Adrenal gland (tissue), 12 donors: Measurements from ENCODE around the gene NOL12. TPM values are rescaled to one million over a fixed set of nuclear protein-coding genes. Genes with fewer than 3 reads are reported as not detected.

Source experiments
- DNase-seq, 7 donors: peaks; one replicate each; pipeline ENCODE4 v3.0.0-alpha.2; 2019 to 2020
- H3K27ac ChIP-seq, 5 donors: fragments of 200-600 bp; sonication (generic) in 4 of 5; 1 replicate in 3 of 5; 2 replicates in 2 of 5; pipeline versions ENCODE4 v1.5.1 to v1.8.0; 2016 to 2020; ENCODE audit warnings: mild to moderate bottlenecking in 1 of 5
- H3K27me3 ChIP-seq: fragments of 200-600 bp; 2 replicates; pipeline ENCODE4 v1.8.0; 2021
- H3K36me3 ChIP-seq, 2 donors: fragments of 200-600 bp; replicated peaks in 1 of 2; 1 replicate in 1 of 2; 2 replicates in 1 of 2; pipeline versions ENCODE4 v1.5.1 to v1.8.0; 2018 to 2022
- H3K4me1 ChIP-seq, 2 donors: fragments of 200-600 bp; replicated peaks in 1 of 2; 1 replicate in 1 of 2; 2 replicates in 1 of 2; pipeline versions ENCODE4 v1.5.1 to v1.8.0; 2018 to 2021
- H3K4me3 ChIP-seq, 4 donors: fragments of 200-600 bp; sonication (generic) in 3 of 4; one replicate each; pipeline ENCODE4 v1.5.1; 2016 to 2018
- H3K9me3 ChIP-seq, 3 donors: fragments of 200-600 bp; sonication (generic) in 1 of 3; replicated peaks in 1 of 3; 1 replicate in 2 of 3; 2 replicates in 1 of 3; pipeline versions ENCODE4 v1.5.1 to v1.8.0; 2016 to 2021
- POLR2A ChIP-seq, 2 donors: fragments of 450-650 bp; IDR thresholded peaks; one replicate each; pipeline ENCODE4 v1.6.1; 2017; ENCODE audit warnings: antibody characterized with exemption in 2 of 2, mild to moderate bottlenecking in 2 of 2, moderate library complexity in 1 of 2
- WGBS, 4 donors: extraction: QIAGEN DNeasy Blood & Tissue Kit in 2 of 4; methylation state at CpG; one replicate each; pipeline versions ENCODE4 v1.1.5 to v1.1.7; 2013 to 2017; 5-methylcytosine and 5-hydroxymethylcytosine counted together
- intact Hi-C, 2 donors: fragments of 100-400 bp; cut with DNase I; formaldehyde crosslinking; loops; one replicate each; pipeline versions ENCODE4 v1.14.1 to v1.15.0; 2022 to 2023
- polyA plus RNA-seq, 3 donors: library from polyadenylated mRNA; stranded (reverse); fragments of 200-250 nt in 2 of 3; fragments of 350-450 nt in 1 of 3; fragmentation: Illumina TruSeq in 1 of 3; extraction: RNeasy Lipid Tissue Mini Kit (QIAGEN cat#74804) in 1 of 3; gene quantifications; one replicate each; pipeline ENCODE4 v1.2.3, GENCODE V29; 2013 to 2014
- total RNA-seq, 9 donors: library from RNA; depleted of rRNA in 4 of 9; stranded (reverse); fragments of >200 nt in 4 of 9; fragments of 120-200 nt in 1 of 9; fragmentation: NEBNext Ultra II Directional in 1 of 9; extraction: Animal tissue kit (Norgen Biotek cat#: 25700) in 1 of 9; gene quantifications; one replicate each; pipeline versions ENCODE4 v1.1.0 to v1.2.4, GENCODE V29; 2013 to 2023
- TF ChIP-seq, protein P1 (sequence below), 6 experiments: fragments of 450-650 bp in 4 of 6; fragments of 200-600 bp in 2 of 6; sonication (generic) in 1 of 6; IDR thresholded peaks; 1 replicate in 5 of 6; 2 replicates in 1 of 6; pipeline versions ENCODE4 v1.5.1 to v1.8.0; 2016 to 2021; ENCODE audit warnings: antibody characterized with exemption in 6 of 6, mild to moderate bottlenecking in 2 of 6, moderate library complexity in 1 of 6
- donor health status: healthy with polysubstance abuse.
- donor health status: Bipolar disorder and iron deficiency.
- donor health status: DM: yes; HTN: yes; CAD: no.
- donor health status: DM: no; HTN: no; CAD: no.
- donor health status: DM: no; HTN: no; CAD: no.
- donor health status: DM: yes; HTN: yes; CAD: no.

The NOL12 gene
- total and polyA plus RNA-seq, 12 donors: 23.2 to 90.7 (median 39.3) TPM

DNA sequence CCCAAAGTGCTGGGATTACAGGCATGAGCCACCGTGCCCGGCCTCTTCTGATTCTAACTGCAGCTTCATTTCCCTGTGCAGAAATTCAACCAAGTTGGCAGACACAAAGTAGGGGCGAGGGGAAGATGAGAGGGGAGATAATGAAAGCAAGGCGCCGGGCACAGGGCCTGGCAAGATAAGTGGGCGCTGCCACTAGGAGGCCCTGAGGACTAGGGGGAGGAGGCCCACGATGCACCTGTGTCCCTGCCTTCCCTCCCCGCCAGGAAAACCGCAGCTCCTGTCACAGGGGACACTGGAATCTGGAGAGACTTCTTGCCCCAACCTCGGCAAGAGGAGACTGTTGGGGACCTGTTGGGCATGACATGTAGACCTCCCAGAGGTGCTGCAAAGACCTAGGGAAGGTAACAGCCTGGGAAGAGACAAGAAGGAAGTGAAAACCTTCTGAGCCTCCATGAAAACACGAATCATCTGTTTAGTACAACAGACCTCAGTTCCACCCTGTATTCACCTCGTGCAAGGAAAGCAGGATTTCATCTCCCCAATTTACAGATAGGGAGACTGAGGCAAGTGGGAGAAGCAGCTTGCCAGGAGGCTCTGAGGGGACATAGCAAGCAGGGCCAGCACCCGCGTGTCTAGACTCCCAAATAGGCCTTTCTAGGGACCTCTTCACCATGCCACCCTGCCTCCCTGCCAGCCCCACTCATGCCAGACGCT is 13.8 kb upstream of the NOL12 start:
- intact Hi-C loops: no loop called here
- Histone ChIP-seq H3K9me3 (no peaks in the 10 kb centered on the region), H3K27ac (peak overlapping the region in 1 of 5 donors; percentile 49), H3K27me3 (no peaks in the 10 kb centered on the region), H3K4me3 (no peak overlapping the region), H3K4me1 (peaks cover 20 to 29% of the 10 kb centered on the region in 2 donors), H3K36me3 (no peaks in the 10 kb centered on the region)
- TF ChIP-seq, protein P1, sequence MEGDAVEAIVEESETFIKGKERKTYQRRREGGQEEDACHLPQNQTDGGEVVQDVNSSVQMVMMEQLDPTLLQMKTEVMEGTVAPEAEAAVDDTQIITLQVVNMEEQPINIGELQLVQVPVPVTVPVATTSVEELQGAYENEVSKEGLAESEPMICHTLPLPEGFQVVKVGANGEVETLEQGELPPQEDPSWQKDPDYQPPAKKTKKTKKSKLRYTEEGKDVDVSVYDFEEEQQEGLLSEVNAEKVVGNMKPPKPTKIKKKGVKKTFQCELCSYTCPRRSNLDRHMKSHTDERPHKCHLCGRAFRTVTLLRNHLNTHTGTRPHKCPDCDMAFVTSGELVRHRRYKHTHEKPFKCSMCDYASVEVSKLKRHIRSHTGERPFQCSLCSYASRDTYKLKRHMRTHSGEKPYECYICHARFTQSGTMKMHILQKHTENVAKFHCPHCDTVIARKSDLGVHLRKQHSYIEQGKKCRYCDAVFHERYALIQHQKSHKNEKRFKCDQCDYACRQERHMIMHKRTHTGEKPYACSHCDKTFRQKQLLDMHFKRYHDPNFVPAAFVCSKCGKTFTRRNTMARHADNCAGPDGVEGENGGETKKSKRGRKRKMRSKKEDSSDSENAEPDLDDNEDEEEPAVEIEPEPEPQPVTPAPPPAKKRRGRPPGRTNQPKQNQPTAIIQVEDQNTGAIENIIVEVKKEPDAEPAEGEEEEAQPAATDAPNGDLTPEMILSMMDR (IDR thresholded peaks at IDR 0.05): no peak
- no peak for TF ChIP-seq POLR2A (IDR thresholded peaks at IDR 0.05)
- no peak for DNase-seq
- WGBS, 4 donors: 70 to 80% (median 77%) methylated on average over 12 to 15 of the region's 15 CpGs

DNA sequence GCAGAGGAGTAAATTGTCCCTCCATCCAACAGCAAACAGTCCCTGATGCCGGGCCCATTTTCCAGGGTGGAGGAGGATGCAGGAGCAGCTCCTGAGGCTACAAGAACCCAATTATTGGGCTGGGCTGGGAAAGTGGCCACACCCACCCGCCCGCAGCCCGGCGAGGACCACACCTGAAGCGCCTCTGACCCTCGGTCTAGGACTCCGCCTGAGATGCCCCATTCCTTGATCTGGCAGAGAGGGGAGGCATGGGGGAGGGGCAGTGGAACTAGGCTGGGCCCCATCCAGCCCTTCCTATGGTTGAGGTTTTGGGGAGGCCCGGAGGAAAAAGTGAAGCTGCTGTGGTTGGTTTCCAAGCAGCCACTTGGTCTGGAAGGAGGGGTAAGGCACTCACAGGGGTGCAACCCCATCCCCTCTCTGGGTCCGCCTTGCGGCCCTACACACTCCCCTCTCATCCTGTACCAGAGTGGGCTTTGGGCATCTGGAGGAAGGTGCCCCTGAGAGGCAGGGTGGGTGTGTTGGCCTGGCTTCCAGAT is 13.2 kb upstream of the NOL12 start:
- WGBS, 4 donors: 64 to 77% (median 75%) methylated on average over 3 to 11 of the region's 11 CpGs
- DNase-seq: no peak
- intact Hi-C loops: no loop called here

DNA sequence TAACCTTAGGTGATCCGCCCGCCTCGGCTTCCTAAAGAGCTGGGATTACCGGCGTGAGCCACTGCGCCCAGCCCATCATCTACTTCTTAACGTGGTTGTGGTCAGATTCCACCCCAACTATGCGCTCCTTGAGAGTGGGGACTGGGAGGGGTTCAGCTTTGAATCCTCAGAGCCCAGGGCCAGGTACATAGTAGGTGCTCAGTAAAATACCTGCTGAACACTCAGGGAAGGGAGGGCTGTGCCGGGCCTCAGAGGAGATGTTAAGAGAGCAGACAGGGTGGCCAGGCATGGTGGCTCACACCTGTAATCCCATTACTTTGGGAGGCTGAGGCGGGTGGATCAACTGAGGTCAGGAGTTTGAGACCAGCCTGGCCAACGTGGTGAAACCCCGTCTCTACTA is 11.9 kb upstream of the NOL12 start:
- no peak for DNase-seq
- peak overlapping the region in 4 of 5 donors; percentile 85 to 98 (median 94) for H3K27ac ChIP-seq
- H3K4me3 ChIP-seq: no peak overlapping the region
- 77 to 83% (median 82%) methylated on average over 11 to 12 of the region's 12 CpGs for WGBS, 4 donors
- intact Hi-C loops: no loop called here
- no peaks in the 10 kb centered on the region for H3K9me3 ChIP-seq
- no peaks in the 10 kb centered on the region for H3K27me3 ChIP-seq
- peaks cover 20 to 32% of the 10 kb centered on the region in 2 donors for H3K4me1 ChIP-seq
- H3K36me3 ChIP-seq: peaks cover 0 to 5% of the 10 kb centered on the region in 2 donors
- no peak for TF ChIP-seq POLR2A (IDR thresholded peaks at IDR 0.05)
- TF ChIP-seq, protein P1 (IDR thresholded peaks at IDR 0.05): no peak

More for the DNA sequence above, 13.2 kb upstream of the NOL12 start:
- Histone ChIP-seq H3K27ac (peak overlapping the region in 1 of 5 donors; percentile 49), H3K4me1 (peaks cover 20 to 32% of the 10 kb centered on the region in 2 donors), H3K4me3 (no peak overlapping the region), H3K27me3 (no peaks in the 10 kb centered on the region), H3K9me3 (no peaks in the 10 kb centered on the region), H3K36me3 (no peaks in the 10 kb centered on the region)
- TF ChIP-seq, protein P1 (IDR thresholded peaks at IDR 0.05): no peak
- no peak for TF ChIP-seq POLR2A (IDR thresholded peaks at IDR 0.05)

DNA sequence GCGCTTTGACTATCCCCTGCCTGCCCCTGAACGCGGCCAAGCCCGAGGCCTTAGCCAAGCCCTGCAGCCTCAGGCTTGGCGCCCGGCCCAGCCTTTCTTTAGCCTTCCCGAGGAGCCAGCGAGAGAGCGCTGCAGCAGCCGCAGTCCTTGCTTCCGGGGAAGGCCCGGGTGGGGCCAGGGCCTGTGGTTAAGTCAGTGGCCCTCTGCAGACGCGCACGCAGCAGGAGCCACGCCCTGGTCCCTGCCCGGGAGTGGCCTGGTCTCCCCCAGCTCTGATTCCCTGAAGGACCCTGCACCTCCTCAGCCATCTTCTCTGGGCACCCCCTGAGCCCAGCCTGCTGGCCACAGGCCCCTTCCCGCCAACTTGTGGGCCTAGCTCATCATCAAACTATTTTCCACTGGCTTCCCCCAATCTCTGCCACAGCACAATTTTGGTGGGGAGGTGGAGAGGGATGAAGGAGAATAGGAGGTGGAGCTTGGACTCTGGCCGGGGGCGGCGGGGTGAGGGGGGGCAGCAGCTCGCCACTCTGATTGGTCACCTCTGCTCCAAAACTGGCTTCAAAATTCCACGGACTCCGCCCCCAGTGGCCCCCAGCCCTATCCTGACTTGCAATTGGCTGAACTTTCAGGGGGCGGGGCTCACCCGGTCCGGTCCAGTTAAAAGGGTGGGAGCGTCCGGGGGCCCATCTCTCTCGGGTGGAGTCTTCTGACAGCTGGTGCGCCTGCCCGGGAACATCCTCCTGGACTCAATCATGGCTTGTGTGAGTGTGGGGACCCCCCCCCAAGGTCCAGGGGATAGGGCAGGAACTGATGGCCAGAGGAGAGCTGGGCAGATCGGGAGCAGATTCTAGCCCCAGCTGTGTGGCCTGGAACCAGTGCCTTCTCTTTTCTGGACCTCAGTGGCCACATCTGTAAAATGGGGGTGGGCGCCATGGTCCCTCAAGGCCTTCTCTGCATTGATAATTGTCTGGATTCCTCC is 10.9 kb upstream of the NOL12 start, which contains the start of gene LGALS1:
Gene LGALS1 (plus strand): TSS at position 686 of the 979 bp plus-strand sequence. CDS start 67 bp downstream, at position 753.
- WGBS, 4 donors: 3 to 7% (median 5%) methylated on average over 10 to 34 of the region's 34 CpGs
- H3K36me3 ChIP-seq: peaks cover 0 to 12% of the 10 kb centered on the region in 2 donors
- peak; percentile 94 to 98 (median 97) for DNase-seq
- peak within 1 kb of the TSS; percentile 85 to 98 (median 93) for H3K27ac ChIP-seq
- H3K4me1 ChIP-seq: peaks cover 20 to 32% of the 10 kb centered on the region in 2 donors
- no peaks in the 10 kb centered on the region for H3K27me3 ChIP-seq
- TF ChIP-seq POLR2A (IDR thresholded peaks at IDR 0.05): peak in 1 of 2 donors; percentile 63
- TF ChIP-seq, protein P1 (IDR thresholded peaks at IDR 0.05): peak in 1 of 6 experiments; percentile 2
- intact Hi-C loops: no loop called here
- peak within 1 kb of the TSS; percentile 27 to 79 (median 48) for H3K4me3 ChIP-seq
- no peaks in the 10 kb centered on the region for H3K9me3 ChIP-seq
